ENCODE measurements around the gene DBR1.

DBR1 gene

DNA sequence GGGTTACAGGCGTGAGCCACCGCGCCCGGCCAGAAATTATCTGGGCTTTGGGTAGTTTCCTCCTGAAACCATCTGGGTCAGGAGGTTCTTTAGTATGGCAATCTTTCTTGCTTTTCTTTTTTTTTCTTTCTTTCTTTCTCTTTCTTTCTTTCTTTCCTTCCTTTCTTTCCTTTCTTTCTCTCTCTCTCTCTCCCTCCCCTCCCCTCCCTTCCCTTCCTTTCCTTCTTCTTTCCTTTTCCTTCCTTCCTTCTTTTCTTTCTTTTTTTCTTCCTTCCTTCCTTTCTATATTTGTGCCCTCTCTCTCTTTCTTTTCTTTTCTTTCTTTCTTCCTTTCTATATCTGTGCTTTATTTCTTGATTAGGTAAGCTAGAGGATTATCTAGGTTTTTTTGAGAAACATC is 17.0 kb downstream of the DBR1 start:
- TF ChIP-seq POLR2AphosphoS5 (IDR thresholded peaks at IDR 0.05; ENCODE audit: low read depth, low read length), result no peak
- no peak for TF ChIP-seq TAF1 (IDR thresholded peaks at IDR 0.05; ENCODE audit: borderline replicate concordance, insufficient read depth, low read length)
- TF ChIP-seq SIN3A (IDR thresholded peaks at IDR 0.05; ENCODE audit: borderline replicate concordance, insufficient read depth, low read length), result no peak
- TF ChIP-seq, protein P1, sequence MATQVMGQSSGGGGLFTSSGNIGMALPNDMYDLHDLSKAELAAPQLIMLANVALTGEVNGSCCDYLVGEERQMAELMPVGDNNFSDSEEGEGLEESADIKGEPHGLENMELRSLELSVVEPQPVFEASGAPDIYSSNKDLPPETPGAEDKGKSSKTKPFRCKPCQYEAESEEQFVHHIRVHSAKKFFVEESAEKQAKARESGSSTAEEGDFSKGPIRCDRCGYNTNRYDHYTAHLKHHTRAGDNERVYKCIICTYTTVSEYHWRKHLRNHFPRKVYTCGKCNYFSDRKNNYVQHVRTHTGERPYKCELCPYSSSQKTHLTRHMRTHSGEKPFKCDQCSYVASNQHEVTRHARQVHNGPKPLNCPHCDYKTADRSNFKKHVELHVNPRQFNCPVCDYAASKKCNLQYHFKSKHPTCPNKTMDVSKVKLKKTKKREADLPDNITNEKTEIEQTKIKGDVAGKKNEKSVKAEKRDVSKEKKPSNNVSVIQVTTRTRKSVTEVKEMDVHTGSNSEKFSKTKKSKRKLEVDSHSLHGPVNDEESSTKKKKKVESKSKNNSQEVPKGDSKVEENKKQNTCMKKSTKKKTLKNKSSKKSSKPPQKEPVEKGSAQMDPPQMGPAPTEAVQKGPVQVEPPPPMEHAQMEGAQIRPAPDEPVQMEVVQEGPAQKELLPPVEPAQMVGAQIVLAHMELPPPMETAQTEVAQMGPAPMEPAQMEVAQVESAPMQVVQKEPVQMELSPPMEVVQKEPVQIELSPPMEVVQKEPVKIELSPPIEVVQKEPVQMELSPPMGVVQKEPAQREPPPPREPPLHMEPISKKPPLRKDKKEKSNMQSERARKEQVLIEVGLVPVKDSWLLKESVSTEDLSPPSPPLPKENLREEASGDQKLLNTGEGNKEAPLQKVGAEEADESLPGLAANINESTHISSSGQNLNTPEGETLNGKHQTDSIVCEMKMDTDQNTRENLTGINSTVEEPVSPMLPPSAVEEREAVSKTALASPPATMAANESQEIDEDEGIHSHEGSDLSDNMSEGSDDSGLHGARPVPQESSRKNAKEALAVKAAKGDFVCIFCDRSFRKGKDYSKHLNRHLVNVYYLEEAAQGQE (IDR thresholded peaks at IDR 0.05; ENCODE audit: insufficient read depth in 1 of 2, low read depth in 2 of 2, low read length in 2 of 2), result no peak
- TF ChIP-seq FOXP2 (optimal IDR thresholded peaks at IDR 0.05; ENCODE audit: borderline replicate concordance, extremely low read depth, extremely low read length, insufficient read depth), result no peak

- no peak for TF ChIP-seq SIN3A (IDR thresholded peaks at IDR 0.05; ENCODE audit: borderline replicate concordance, insufficient read depth, low read length)
- no peak for TF ChIP-seq POLR2AphosphoS5 (IDR thresholded peaks at IDR 0.05; ENCODE audit: low read depth, low read length)
- TF ChIP-seq, protein P1 (IDR thresholded peaks at IDR 0.05; ENCODE audit: insufficient read depth in 1 of 2, low read depth in 2 of 2, low read length in 2 of 2), result no peak
- TF ChIP-seq FOXP2 (optimal IDR thresholded peaks at IDR 0.05; ENCODE audit: borderline replicate concordance, extremely low read depth, extremely low read length, insufficient read depth), result no peak
- TF ChIP-seq TAF1 (IDR thresholded peaks at IDR 0.05; ENCODE audit: borderline replicate concordance, insufficient read depth, low read length), result no peak
Observed at GRCh38 chr3:138154534-138154933, 20.2 kb downstream of the DBR1 start.

GRCh38 chr3:138148503-138148902 is 26.2 kb downstream of the DBR1 start:
- TF ChIP-seq TAF1 (IDR thresholded peaks at IDR 0.05; ENCODE audit: borderline replicate concordance, insufficient read depth, low read length) (no peak), SIN3A (IDR thresholded peaks at IDR 0.05; ENCODE audit: borderline replicate concordance, insufficient read depth, low read length) (no peak), POLR2AphosphoS5 (IDR thresholded peaks at IDR 0.05; ENCODE audit: low read depth, low read length) (no peak), FOXP2 (optimal IDR thresholded peaks at IDR 0.05; ENCODE audit: borderline replicate concordance, extremely low read depth, extremely low read length, insufficient read depth) (no peak)
- TF ChIP-seq, protein P1 (IDR thresholded peaks at IDR 0.05; ENCODE audit: insufficient read depth in 1 of 2, low read depth in 2 of 2, low read length in 2 of 2), result no peak

DNA sequence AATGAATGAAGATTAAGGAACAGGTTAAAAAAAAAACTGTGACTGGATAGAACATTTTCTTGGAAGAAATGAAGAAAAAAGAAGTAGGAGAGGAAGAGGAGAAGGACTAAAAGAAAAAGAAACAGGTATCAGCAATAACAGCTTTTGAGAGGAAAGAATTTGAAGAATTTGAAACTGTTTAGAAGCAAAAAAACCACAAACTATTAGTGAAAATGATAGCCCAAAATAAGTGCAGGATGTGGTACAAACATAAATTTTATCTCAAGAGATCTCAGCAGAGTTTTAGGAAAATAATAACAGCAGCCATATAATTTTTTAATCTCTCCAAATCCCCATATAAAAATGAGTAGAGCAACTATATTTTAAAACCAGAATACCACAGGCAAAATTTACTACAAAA is 33.8 kb downstream of the DBR1 start:
- no peak for TF ChIP-seq POLR2AphosphoS5 (IDR thresholded peaks at IDR 0.05; ENCODE audit: low read depth, low read length)
- TF ChIP-seq, protein P1 (IDR thresholded peaks at IDR 0.05; ENCODE audit: insufficient read depth in 1 of 2, low read depth in 2 of 2, low read length in 2 of 2), result no peak
- no peak for TF ChIP-seq SIN3A (IDR thresholded peaks at IDR 0.05; ENCODE audit: borderline replicate concordance, insufficient read depth, low read length)
- TF ChIP-seq FOXP2 (optimal IDR thresholded peaks at IDR 0.05; ENCODE audit: borderline replicate concordance, extremely low read depth, extremely low read length, insufficient read depth), result no peak
- no peak for TF ChIP-seq TAF1 (IDR thresholded peaks at IDR 0.05; ENCODE audit: borderline replicate concordance, insufficient read depth, low read length)

DNA sequence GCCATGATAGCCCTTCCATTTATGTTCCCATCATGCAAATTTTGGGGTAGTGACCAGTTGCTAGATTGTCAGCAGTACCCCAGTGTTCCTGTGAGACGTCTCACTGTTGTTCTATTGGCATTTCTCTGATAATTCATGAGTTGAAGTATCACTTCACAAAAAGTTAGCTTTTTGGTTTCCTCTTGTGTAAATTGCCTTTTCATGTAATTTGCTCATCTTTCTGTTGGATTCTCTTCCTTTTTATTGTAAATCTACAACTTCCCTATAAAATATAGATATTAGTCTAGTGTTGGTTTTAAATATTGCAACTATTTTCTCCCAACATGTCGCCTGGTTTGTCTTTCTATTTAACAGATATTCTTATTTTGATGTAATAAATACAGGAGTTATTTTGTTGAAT is 35.0 kb downstream of the DBR1 start:
- TF ChIP-seq SIN3A (IDR thresholded peaks at IDR 0.05; ENCODE audit: borderline replicate concordance, insufficient read depth, low read length) (no peak), TAF1 (IDR thresholded peaks at IDR 0.05; ENCODE audit: borderline replicate concordance, insufficient read depth, low read length) (no peak)
- TF ChIP-seq, protein P1 (IDR thresholded peaks at IDR 0.05; ENCODE audit: insufficient read depth in 1 of 2, low read depth in 2 of 2, low read length in 2 of 2), result no peak

Measured in PFSK-1 (cell line).